Right lobe of liver (tissue), 4 donors: ENCODE data around the gene PCGF1.

Experiments
- POLR2A ChIP-seq: fragments of 450-650 bp; IDR thresholded peaks from one replicate; pipeline ENCODE4 v1.6.1; 2017; ENCODE audit warnings: antibody characterized with exemption, mild to moderate bottlenecking
- TF ChIP-seq, protein P1 (sequence below), 4 donors: fragments of 200-600 bp in 3 of 4; fragments of 450-650 bp in 1 of 4; IDR thresholded peaks; one replicate each; pipeline versions ENCODE4 v1.5.1 to v1.8.0; 2016 to 2022; ENCODE audit warnings: antibody characterized with exemption in 4 of 4, mild to moderate bottlenecking in 2 of 4
- donor health status: DM: no; HTN: no; CAD: no.
- donor health status: DM: no; HTN: no; CAD: no.
- donor health status: DM: no; HTN: yes; CAD: no.

DNA sequence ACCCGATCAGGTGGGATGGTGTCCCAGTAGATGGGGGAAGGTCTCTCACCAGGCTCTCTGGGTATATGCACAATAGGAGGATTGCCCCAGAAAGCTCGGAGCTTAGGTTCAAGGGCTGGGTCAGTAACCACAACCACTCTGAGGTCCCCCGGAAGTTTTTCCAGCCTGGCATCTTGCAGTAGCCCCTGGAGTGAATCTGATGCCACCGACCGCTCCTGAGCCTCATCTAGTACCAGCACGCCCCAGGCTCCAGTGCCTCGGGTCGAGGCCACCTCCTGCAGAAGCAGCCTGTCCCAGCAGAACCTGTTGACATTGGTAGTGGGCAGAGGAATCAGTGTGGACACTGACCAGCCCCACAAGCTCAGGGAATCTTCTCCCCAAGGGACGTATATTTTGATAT, 16.5 kb upstream of the PCGF1 start:
- TF ChIP-seq POLR2A = no peak
- TF ChIP-seq, protein P1, sequence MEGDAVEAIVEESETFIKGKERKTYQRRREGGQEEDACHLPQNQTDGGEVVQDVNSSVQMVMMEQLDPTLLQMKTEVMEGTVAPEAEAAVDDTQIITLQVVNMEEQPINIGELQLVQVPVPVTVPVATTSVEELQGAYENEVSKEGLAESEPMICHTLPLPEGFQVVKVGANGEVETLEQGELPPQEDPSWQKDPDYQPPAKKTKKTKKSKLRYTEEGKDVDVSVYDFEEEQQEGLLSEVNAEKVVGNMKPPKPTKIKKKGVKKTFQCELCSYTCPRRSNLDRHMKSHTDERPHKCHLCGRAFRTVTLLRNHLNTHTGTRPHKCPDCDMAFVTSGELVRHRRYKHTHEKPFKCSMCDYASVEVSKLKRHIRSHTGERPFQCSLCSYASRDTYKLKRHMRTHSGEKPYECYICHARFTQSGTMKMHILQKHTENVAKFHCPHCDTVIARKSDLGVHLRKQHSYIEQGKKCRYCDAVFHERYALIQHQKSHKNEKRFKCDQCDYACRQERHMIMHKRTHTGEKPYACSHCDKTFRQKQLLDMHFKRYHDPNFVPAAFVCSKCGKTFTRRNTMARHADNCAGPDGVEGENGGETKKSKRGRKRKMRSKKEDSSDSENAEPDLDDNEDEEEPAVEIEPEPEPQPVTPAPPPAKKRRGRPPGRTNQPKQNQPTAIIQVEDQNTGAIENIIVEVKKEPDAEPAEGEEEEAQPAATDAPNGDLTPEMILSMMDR (IDR thresholded peaks at IDR 0.05) = no peak
